Measurements from ENCODE around the gene RIN3.

Gene RIN3

DNA sequence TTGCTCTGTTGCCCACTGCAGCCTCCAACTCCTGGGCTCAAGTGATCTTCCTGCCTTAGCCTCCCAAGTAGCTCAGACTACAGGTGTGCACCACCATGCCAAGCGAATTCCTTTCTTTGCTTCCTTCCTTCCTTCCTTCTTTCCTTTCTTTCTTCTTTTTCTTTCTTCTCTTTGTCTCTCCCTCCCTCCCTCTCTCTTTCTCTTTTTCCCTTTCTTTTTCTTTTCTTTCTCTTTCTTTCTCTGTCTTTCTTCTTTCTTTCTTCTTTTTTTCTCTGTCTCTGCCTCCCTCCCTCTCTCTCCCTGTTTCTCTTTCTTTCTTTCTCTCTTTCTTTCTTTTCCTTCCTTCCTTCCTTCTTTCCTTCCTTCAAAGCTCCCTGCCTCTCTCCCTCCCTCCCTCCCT, 182.0 kb downstream of the RIN3 start:
- no peak for DNase-seq

DNA sequence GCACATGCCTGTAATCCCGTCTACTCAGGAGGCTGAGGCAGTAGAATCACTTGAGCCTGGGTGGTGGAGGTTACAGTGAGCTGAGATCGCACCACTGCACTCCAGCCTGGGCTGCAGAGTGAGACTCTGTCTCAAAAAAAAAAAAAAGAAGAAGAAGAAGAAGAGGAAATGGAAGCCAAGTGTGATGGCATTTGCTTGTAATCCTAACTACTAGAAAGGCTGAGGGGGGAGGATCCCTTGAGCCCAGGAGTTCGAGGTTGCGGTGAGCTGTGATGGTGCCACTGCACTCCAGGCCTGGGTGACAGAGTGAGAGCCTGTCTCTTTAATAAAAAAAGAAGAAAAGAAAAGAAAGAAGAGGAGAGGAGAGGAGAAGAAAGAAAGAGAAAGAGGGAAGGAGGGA, 182.8 kb downstream of the RIN3 start:
- no peak for DNase-seq

DNA sequence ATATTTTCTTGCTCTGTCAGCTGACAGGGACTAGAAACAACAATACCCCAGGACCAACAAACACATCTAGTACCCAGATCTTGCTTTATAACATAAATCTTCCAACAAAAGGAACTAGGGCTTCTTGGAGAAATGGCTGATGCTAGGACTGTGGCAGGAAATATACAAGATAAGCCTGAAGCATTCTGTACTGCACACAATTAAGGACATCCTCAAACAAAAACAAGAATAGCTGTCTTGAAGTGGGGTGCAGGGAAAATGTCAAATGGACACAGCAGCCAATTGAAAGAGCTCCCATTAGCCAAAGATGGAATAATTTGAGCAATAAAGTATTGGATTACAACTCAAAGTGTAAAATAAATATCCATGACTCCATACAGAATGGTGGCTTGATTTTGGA, 184.8 kb downstream of the RIN3 start:
- DNase-seq, result no peak

DNA sequence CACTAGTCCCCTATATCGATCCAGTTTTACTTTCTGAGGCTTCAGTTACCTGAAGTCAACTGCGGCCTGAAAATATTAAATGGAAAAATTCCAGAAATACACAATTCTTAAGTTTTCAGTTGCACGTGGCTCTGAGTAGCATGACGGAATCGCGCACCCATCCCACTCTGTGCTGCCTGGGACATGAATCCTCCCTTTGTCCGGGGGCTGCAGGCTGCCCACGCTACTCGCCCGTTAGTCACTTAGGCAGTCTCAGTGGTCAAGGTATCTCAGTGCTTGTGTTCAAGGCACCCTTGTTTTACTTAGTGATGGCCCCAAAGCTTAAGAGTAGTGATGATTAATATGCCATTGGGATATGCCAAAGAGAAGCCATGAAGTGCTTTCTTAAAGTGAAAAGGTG, 188.2 kb downstream of the RIN3 start:
- DNase-seq, result no peak

DNA sequence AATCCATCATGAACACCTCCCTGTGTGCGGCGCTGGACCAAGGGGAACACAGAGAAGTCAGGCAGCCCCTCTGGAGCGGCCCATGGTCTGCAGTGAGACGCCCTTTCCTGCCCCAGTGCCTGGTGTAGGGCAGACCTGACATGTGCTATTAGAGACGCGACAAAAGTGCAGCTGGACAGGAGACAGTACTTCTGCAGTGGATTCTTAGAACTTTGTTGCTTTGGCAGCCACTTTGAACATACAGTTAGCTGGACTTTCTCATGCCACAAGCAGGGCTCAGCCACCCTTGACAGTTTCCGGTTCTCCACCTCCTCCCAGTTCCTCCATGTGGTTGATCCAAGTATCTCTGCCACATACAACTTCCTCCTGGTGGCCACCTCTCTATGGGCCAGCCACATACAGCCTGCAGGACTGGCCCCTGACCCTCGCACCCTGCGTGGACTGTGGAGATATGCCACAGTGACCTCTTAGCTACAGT, 188.9 kb downstream of the RIN3 start:
- DNase-seq, result no peak

DNA sequence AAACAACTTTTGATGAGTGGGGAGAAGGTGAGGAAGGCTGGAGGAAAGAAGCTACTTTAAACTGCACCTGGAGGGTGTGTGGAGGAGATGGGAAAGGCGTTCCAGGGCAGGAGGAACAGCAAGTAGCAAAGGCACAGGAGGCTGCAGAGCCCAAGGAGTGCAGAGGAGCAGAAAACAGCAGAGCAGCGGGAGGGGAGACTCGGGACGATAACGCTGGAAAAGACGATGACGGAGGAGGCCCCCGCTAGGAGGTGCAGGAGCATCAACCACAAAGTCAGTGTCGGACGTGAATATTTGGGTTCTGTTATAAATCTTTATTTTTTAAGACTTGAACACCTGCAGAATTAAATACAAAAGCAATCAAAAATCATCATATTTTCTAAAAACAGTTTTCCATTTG, 189.9 kb downstream of the RIN3 start:
- no peak for DNase-seq

DNA sequence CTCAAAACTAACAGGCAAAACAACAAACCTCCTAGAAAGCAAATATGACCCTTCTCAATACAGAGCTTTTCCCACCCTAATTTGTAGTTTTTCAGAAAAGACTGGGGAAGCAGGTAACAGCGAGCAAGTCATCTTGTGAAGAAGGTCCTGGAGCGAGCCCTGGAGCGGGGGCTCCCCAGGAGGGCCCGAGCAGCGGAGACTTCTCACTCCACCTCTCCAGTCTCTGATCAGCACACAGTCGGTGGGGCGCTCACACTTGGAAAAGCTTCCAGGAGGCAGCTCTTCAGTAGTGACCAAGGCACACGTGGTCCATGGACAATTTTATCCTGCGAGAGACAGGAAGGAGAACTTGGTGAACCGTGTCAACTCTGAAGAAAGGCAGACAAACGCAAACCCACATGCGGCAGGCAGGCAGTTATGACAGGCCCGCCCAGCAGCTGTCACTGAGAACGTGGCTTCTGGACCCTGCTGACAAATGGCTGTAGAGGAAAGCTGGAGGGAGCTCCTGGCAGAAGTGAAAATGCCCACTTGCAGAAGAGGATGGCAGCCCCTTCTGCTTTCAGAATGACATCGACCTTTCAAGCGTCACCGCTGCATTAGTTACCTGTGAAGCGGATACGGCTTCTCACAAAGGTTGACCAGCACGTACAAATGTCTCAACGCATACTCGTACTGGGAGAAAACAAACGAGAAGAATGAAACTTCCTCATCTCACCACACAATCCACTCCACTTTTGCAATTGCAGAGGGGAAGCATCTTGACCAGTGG, 190.6 kb downstream of the RIN3 start:
- no peak for DNase-seq

DNA sequence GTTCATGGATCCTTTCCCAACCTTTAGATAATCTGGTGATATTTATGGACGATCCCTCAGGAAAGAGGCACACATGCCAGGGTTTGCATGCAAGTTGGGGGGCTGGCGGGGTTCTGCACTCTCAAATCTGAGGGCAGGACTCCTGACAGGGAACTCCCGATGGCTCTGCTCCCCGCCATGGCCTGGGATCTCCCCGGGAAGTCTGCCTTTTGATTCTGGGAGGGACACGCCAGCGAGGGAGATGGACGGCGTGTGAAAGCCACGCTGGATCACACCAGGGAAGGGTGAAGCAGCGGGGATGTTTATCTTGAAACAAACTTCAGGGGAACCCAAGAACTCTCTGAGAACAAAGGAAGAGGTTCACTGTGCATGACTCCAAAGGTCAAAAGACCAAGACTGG, 191.2 kb downstream of the RIN3 start:
- DNase-seq, result no peak

DNA sequence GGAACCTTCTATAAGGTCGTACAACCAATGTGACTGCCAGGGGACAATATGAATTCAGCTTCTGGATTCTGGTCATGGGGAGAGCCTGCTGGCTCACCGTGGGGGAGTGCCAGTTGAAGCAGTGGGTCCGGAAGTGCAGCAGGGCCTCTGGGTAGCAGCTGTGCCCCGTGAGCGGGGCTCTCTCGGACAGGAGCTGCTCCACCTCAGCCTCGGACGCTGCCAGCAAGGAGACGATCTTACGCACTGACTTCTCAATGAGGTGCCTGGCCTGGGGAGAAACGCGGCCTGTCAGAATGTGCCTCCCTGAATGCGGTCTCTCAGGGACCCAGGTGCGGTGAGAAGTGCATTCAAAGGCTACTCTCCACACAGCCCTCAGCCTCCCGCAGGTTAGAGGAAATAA, 192.8 kb downstream of the RIN3 start:
- DNase-seq, result no peak

DNA sequence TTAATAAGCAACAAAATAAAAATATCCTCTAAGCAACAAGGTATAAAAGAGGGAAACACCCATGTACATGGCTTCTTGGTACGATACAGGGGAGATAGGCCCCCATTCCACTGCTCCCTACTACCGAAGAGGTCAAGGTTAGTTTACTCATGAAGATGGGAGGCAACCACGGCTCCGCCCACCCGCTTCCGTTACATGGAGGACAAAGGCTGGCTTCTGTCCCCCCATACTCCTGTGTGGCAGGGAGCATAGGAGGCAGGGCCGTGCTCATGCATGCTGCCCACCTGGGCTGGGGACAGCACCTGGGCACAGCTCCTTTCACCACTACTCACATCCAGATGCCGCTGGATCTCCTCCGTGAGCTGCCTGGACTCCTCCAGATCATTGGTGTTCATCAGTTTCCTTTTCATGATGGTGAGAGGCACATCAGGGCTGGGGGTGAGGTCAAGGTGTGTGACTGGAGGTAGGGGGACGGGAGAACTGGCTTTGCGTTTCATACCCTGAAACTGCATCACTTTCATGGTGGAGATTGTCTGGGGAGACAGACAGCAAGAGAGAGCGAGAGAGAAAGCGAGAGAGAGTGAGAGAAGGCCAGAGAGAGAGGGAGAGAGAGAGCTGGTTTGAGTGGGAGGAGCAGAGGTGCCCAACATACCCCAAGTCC, 195.9 kb downstream of the RIN3 start:
- no peak for DNase-seq

DNA sequence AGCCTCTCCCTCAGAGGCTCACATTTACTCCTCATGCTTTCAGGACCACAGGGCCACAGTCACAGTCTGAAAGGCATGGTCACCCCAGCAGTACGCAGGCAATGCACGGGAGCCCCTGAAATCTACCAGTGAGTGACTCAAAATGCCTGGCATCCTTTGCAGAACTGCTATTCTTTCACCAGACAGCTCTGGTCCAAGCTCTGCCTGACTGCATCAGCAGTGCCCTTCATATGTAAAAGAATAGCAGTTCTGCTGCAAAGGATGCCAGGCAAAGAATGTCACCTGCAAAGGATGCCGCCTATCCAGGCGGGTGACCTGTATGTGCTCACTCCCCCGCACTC, 196.4 kb downstream of the RIN3 start:
- no peak for DNase-seq

DNA sequence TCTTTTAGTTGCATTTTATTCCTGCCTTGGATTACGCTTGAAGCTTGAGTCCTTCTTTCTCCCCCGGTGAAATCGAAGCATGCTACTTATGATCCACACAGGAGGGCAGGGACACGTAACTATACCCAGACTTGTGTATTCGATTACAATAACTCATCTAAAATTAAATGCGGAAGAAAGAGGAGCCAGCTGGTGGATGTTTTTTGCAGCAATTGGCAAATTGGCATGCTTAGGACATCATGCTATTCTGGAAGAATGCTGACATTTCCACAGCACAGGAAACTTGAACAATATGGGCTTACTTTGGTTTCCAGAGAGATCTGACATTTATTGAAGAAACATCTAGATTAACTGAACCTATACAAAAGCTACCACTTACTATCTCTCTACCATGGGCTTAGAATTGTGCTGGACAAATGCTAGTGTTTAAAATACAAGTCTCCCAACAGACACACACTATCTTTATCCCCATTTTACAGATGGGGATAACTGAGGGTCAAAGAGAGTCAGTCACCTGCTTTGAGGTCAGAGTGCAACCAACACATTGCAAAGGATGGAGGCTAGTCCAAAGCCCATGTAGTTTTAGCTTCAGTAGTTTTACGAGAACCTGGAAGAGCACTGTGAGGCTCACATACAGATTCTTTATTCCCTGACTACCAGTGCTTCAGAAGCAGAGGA, 198.5 kb downstream of the RIN3 start:
- DNase-seq, result no peak

DNA sequence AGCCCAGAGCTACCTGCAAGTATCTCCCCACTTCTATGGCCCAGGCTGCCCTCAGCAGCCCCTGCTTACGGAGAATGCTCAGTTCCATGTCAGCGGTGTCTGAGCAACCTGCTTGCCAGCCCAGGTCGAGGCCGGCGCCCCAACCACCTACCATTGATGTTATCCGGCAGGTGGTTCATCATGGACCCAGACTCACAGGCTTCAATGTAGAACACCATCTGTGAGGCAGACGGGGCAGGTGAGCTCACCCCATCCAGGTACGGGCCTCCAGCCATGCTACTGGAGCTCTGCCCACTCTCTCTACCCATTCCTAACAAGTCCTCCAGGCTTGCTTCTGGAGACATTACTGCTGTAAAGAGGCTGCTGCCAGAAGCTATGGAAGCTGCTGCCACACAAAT, 199.1 kb downstream of the RIN3 start:
- no peak for DNase-seq

DNA sequence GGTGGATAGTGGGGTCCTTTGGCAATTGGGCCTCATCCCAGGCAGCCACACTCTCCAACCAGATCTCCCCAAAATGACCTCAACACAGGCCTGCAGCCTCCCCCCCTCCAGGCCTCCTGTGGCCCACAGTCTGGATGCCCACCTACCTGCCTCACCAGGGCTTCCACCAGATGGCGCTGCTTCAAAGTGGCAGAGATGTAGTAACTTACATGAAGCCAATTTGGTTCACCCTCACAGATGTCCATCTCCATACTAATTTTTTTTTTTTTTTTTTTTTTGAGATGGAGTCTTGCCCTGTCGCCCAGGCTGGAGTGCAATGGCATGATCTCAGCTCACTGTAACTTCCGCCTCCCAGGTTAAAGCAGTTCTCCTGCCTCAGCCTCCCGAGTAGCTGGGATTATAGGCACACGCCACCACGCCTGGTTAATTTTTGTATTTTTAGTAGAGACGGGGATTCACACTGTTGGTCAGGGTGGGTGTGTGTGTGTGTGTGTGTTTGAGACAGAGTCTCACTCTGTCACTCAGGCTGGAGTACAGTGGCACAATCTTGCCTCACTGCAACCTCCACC, 201.2 kb downstream of the RIN3 start:
- DNase-seq, result peak; percentile 90

DNA sequence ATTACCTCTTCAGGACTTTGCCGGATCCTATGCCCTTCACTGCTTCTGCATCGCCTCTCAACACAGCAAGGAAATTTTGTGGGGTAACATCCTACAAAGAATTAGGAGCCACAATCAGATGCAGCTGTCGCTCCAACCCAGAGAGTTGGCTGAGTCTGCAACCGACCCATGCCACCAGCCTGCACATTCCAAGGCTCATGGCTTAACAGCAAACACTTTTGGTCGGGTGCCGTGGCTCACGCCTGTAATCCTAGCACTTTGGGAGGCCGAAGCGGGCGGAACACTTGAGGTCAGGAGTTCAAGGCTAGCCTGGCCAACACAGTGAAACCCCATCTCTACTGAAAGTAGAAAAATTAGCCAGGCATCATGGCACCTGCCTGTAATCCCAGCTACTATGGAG, 202.6 kb downstream of the RIN3 start:
- DNase-seq, result no peak

DNA sequence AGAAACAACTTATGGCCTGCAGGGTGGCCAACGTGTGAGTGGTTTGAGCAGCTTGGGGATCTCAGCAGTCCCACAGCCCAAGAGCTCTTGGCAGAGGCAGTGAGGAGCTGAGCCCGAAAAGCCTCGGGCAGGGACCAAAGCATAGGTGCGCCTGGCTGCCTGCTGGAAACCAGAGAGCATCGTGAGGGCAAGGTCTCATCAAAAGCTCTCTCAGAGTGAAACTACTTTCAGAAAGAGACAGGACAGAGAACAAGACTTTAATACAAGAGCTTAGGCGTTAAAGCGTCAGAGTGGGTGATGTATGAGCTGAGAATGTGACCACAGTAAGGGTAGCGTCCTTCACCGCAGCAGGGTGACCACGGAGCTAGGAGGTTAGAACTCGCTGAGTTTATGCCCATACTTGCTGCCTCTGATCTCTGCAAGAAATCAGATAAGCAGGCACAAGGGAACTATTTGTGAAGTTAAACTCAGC, 204.0 kb downstream of the RIN3 start:
- DNase-seq, result no peak

DNA sequence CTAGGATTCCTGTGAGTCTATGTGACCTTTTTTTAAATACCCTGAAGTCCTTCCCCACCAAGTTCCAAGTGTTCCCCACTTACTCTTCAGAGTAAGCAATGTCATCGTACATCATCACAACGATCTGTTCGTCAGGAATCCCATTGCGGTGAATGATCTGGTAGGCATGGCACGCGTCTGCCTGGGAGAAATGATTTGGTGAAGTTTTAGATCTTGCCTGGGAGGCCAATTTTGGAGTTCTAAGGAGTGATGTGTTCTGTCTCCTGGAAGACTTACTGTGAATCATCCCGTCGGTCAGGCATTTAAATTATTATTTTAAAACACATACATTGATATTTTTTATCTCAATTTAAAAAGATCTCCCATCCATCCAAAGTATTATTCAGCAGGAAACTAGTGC, 205.1 kb downstream of the RIN3 start:
- no peak for DNase-seq

DNA sequence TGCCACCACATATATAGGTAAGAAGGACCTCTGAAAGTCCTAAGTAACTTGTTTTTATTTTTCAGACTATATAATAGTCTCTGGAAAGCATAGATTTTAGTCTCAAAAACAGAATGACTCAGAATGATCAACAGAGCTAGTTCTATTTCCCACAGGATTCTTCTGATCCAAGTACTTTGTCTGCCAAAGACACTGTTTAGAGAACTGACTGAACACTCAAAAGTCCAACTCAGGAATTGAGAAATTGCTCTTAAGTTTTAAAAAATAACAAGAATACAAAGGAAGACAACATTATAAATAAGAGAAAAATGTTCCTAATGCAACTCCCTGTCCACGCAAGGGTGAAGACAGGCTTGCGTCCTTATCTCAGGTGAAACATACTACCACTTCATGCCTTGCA, 205.8 kb downstream of the RIN3 start:
- no peak for DNase-seq

DNA sequence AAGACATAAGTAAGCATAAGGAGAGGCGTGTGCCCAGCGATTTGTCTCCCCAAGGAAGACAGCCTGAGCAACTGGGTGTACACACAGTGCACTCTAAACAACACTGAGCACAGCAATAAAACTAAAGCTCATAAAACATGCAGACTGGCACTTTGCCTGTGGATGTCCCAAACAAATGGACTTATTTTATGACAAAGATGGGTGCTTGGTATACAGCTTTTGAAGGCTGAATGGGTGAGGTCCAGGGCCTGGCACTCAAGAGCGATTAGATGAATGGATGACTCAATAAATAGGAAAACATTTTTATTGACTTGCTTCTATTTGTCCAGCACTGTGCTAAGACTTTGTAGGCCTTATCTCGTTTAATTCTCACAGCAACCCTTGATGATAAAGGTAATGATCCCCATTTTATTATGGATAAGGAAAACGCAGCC, 206.3 kb downstream of the RIN3 start:
- no peak for DNase-seq

DNA sequence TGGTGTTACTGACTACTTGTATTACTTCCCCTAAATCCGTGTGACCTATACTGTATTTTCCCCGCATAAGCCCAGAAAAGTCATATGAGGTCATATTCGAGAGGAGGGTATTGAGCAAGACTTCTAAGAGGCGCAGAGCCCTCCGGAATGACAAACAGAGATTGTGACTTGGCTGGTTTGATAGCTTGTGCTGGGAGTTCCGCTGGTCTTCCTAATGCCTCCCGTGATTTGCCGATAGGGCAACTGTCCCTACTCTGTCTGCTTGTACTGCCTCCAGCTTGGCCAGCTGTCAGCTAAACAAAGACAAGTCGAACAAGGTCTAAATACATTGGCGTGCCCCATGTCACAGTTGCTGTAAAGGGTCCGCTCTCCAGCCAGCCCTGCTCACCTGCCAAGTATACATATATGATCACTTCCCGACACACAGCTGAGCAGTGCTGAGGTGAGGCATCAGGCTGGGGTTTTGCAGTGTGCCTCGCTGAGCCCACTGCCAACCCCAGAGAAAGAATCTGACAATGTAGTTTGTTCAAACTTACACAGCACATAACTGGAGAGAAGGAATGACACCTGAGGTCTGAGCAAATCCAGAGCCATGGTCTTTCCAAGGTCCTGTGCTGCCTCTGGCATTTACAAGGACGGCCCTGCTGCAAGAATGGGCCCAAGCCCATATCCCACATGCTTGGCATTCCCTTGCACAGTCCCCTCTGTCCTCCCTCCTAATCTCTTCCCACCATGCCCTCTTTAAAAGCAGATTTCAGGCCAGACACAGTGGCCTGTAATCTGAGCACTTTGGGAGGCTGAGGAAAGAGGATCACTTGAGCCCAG, 211.1 kb downstream of the RIN3 start:
- no peak for DNase-seq

DNA sequence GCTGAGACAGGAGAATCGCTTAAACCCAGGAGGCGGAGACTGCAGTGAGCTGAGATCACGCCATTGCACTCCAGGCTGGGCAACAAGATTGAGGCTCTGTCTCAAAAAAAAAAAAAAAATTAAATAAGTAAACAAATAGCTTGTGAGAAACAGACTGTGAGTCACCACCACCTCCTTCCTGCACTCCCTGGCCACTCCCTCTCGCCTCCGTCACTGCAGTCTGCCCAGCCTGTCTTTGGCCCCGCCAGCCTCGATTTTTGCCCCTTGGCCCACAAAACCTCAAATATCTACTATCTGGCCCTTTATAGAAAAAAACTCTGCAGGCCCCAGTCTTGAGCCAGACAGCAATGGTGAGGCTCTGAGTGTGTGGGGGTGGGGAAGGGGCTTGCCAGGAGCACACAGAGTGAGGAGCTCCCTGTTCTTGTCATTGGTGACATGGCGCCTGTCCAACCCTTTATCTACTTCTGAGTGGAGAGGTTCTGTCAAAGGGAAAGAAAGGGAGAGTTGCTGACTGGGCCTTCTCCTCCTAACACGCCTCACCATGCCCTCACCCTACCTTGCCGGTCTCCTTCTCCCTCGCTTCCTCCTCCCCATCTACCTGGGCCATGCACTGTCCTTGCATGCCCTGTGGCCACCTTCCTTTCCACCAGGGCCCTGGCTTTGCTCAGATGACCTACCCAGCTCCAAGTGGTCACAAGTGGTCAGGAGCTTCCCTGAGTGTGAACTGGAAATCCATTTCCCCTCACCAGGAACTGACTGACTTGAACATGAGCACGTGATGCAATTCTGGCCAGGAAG, 212.8 kb downstream of the RIN3 start:
- DNase-seq, result peak; percentile 40

DNA sequence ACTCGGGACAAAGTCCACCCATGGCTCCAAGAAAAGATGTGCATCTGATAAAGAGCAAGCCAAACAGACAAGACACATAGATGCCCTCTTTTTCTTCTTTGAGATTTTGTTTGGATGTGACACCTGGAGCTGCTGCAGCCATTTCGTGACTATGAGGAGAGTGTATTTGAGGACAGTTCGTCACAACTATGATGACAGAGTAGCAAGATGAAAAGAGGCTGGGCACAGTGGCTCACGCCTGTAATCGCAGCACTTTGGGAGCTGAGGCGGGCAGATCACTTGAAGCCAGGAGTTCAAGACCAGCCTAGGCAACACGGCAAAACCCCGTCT, 213.3 kb downstream of the RIN3 start:
- no peak for DNase-seq
